Measurements from ENCODE around the gene ZNF407. TPM values are rescaled to one million over a fixed set of nuclear protein-coding genes. Genes with fewer than 3 reads are reported as not detected.

The ZNF407 gene
- total and polyA plus RNA-seq, 11 donors: 3.8 to 14.7 (median 11.5) TPM

- Histone ChIP-seq H3K4me3 (no peak overlapping the region), H3K27ac (no peak overlapping the region), H3K27me3 (no peaks in the 10 kb centered on the region), H3K9me3 (no peaks in the 10 kb centered on the region), H3K4me1 (no peaks in the 10 kb centered on the region), H3K36me3 (peaks cover 0 to 23% (median 0%) of the 10 kb centered on the region in 9 donors)
- intact Hi-C loops (cut with DNase I): no loop called here
- 93 to 99% (median 97%) methylated on average over 6 of the region's 6 CpGs for WGBS, 4 donors
- no peak for ATAC-seq
- DNase-seq: no peak
- TF ChIP-seq POLR2A (IDR thresholded peaks at IDR 0.05) (no peak), CTCF (IDR thresholded peaks at IDR 0.05) (no peak)
Observed at GRCh38 chr18:74785632-74786031, 188.0 kb downstream of the ZNF407 start.

GRCh38 chr18:74788657-74789056 is 191.0 kb downstream of the ZNF407 start:
- H3K4me3 ChIP-seq: no peak overlapping the region
- 46 to 75% (median 60%) methylated on average over 2 of the region's 2 CpGs for whole genome bisulfite sequencing, 4 donors
- TF ChIP-seq CTCF (IDR thresholded peaks at IDR 0.05): no peak
- TF ChIP-seq POLR2A (IDR thresholded peaks at IDR 0.05): no peak
- no peak overlapping the region for H3K27ac ChIP-seq
- intact Hi-C loops (cut with DNase I): no loop called here
- no peaks in the 10 kb centered on the region for H3K9me3 ChIP-seq
- no peak for DNase-seq
- no peaks in the 10 kb centered on the region for H3K27me3 ChIP-seq
- H3K4me1 ChIP-seq: no peaks in the 10 kb centered on the region
- no peak for ATAC-seq
- H3K36me3 ChIP-seq: peaks cover 0 to 14% (median 0%) of the 10 kb centered on the region in 9 donors

- Histone ChIP-seq H3K27ac (no peak overlapping the region), H3K4me3 (no peak overlapping the region), H3K36me3 (peaks cover 0 to 10% (median 0%) of the 10 kb centered on the region in 9 donors), H3K9me3 (no peaks in the 10 kb centered on the region), H3K4me1 (no peaks in the 10 kb centered on the region), H3K27me3 (no peaks in the 10 kb centered on the region)
- DNase-seq (no peak), ATAC-seq (no peak)
- intact Hi-C loops (cut with DNase I): no loop called here
- TF ChIP-seq CTCF (IDR thresholded peaks at IDR 0.05): no peak
- TF ChIP-seq POLR2A (IDR thresholded peaks at IDR 0.05): no peak
- WGBS, 4 donors: 86 to 96% (median 94%) methylated on average over 8 of the region's 8 CpGs
Observed at GRCh38 chr18:74789078-74789477, 191.4 kb downstream of the ZNF407 start.

- intact Hi-C loops (cut with DNase I): no loop called here
- 86 to 93% (median 91%) methylated on average over 1 of the region's 1 CpG for WGBS, 4 donors
- DNase-seq: no peak
Observed at GRCh38 chr18:74790451-74790850, 192.8 kb downstream of the ZNF407 start.

More at GRCh38 chr18:74790451-74790850, 192.8 kb downstream of the ZNF407 start:
- no peak for ATAC-seq
- H3K4me3 ChIP-seq: no peak overlapping the region
- no peaks in the 10 kb centered on the region for H3K27me3 ChIP-seq
- peaks cover 0 to 9% (median 0%) of the 10 kb centered on the region in 9 donors for H3K36me3 ChIP-seq
- no peaks in the 10 kb centered on the region for H3K9me3 ChIP-seq
- TF ChIP-seq CTCF (IDR thresholded peaks at IDR 0.05) (no peak), POLR2A (IDR thresholded peaks at IDR 0.05) (no peak)
- no peaks in the 10 kb centered on the region for H3K4me1 ChIP-seq
- no peak overlapping the region for H3K27ac ChIP-seq

All from heart left ventricle (tissue), 16 donors.